Activated T-cell treated with anti-CD3 and anti-CD28 coated beads, Interleukin-2, amount 50 U/mL, for 48 hours (primary cell): ENCODE measurements around the gene NCOA7.

ENCODE experiments used
- DNase-seq, 2 experiments: peaks; one replicate each; pipeline ENCODE4 v3.0.0-alpha.2; 2020

NCOA7 gene

GRCh38 chr6:125816828-125817280 is 26.1 kb downstream of the NCOA7 start:
- no peak for DNase-seq

DNA sequence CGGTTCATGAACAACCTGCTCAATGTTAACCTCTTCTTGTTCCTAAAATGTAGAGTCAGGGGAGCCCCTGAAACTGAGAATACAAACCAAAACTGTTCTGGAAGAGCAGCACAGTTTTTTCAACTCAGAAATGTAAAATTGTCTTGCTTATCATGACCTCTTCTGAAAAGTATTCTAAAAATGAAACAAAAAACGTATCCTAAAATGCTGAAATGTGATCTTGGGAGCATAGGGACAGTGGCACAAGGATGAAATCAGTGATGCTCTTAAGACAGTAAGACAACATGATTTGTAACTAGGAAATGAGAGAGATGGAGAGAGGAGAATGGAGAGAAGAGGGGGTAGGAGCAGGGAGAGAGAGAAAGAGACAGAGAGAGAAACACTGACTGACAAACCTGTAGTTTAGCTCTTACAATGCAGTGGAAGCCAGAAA is 27.5 kb downstream of the NCOA7 start:
- DNase-seq: no peak

DNA sequence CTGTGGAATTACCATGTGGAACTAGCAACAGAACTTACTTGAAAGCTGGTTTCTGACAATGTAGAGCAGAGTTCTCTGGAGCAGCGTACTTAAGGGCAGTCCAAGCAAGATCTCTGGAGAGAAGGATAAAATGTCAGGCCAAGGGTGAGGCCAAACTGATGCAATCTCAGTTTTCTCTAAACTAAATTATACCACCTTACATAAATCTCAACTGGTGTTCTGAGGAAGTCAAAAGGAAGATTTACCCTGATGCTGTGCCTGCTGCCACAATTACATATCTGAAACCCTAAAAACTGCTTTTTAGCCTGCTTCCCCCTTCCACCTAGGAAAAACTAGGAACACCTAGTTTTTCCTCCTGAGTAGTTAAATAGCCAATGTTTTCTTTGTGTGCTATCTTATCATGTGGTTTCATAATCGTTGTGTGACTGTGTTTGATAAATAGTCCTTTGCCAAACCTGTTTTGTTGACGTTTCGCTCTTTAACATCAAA is 28.1 kb downstream of the NCOA7 start:
- no peak for DNase-seq

- DNase-seq: no peak
Observed at GRCh38 chr6:125819535-125820326, 29.0 kb downstream of the NCOA7 start.

DNA sequence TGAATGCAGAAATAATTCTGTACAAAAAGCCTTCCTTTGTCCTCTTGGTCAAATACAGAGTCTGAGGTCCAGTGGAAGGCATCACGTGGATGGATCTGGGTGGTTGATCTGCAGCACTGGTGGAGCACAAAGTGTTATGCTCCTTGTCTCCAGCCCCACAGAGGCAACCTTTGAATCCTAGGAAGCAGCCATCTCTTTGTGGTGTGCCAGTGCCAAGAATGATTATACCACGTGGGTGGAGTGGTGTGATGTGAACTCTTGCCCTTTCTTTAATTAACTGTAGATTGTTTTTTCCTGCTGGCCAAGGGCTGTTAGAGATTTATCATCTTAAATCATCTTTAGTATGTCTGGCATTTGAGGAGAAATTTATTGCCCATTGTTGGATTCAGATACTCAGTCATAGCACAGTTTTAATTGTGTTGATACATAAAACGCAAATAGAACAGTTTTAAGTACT is 31.1 kb downstream of the NCOA7 start:
- no peak for DNase-seq

DNA sequence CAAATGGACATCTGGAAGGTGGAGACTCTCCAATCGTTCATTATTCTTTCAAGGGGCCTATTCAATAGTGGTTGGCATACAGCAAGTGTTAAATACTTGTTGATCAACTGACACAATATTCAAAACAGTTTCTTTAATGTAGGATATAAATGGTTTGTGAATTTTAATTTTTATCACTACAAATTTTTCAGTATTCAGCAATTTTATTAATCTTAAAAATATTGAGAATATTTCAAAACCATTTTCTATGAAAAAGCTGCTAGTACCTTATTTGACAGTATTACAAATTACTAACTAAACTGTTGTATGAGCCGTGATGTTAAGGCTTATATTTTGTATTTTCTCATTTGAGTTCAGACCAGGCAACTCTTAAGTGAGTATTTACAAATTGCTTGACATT is 32.4 kb downstream of the NCOA7 start:
- no peak for DNase-seq

DNA sequence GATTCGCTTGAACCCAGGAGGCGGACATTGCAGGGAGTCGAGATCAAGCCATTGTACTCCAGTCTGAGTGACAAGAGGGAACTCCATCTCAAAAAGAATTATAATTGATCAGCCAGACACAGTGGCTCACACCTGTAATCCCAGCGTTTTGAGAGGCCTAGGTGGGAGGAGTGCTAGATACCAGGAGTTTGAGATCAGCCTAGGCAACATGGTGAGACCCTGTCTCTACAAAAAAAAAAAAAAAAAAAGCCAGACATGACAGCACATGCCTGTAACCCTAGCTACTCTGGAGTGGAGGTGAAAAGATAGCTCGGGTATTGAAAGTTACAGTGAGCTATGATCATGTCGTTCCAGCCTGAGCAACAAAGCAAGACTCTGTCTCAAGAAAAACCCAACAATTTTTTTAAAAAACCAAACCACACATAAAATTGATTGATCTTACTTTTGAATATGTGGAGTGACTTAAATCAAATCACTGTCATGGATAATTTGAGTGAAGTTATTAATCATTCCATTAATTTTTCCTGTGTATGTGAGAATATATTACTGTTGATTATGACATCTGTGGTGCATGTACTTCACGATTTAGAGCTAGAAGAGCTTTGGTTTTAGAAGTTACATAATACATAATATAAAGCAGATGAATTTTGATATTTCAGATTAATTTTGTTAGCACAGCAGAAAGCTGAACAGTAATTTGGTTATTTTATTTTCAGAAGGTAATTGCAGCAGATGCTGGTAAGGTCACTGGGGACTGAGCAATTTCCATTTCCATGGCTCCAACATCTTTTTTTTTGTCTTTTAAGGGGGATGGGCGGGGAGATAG is 34.4 kb downstream of the NCOA7 start:
- no peak for DNase-seq

GRCh38 chr6:125826695-125827463 is 36.1 kb downstream of the NCOA7 start:
- DNase-seq: no peak

DNA sequence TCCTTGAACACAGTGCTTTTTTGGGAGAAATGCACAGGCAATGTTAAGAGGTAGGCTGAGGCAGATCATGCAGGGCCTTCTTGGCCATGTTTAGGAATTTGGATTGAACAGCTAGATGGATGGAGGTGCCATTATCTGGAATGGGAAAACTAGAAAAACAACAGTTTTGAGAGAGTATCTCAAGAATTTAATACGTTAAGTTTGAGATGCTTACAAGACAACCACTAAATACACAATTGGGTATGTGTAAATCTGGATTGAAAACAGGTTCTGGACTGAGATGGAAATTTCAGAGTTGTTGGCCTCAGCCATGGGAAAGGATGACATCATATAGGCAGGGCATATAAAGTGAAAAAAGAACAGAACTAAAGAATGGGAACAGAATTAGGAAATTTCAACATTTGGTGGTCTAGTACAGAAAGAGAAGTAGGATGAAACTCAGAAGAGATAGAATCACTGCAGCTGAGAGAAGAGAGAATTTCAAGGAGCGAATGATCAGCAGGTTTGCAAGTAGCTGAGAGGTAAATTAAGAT is 37.1 kb downstream of the NCOA7 start:
- no peak for DNase-seq

DNA sequence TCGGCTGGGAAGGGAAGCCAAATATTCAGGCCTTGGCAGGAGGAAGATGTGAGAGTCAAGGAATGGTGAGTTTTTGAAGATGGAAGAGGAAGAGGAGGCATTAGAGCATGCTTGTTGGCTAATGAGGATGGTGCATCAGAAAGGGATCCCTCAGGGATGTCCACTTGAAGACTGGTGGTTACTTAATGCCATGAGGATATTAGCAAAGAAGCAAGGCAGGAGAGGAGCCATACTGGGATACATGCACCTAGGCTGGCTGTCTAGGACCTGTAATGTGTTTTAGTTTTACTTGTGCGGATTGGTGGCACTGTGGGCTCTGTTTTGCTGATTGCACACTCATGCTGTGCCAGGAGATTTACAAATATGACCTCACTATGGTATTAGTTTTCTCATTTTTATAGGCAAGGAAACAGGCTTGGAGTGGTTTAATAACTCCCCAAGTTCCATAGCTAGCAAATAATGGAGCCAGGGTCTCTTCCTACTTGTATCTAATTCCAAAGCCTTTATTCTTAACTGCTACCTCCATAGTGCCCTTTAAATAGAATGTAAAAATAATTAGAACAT is 37.8 kb downstream of the NCOA7 start:
- no peak for DNase-seq

DNA sequence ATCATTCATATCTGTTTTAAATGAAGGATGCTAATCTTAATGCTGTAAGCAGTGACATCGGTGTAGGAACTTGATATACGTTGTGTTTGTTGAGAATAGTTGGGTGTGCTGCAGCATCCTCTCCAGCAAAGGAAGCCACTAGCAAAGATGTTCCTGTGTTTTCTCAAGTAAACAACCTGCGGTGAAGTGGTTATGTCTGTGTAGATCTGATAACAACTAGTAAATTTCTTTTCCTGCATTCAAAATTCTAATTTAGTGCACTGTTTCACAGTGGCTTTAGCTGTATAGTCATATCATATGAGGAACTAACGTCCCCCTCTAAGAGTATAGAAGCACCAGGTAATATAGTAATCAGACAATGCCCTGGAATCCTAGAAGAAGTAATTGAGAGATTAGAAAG is 38.7 kb downstream of the NCOA7 start:
- DNase-seq: no peak

- DNase-seq: no peak
Observed at GRCh38 chr6:125831659-125832058, 40.9 kb downstream of the NCOA7 start.

DNA sequence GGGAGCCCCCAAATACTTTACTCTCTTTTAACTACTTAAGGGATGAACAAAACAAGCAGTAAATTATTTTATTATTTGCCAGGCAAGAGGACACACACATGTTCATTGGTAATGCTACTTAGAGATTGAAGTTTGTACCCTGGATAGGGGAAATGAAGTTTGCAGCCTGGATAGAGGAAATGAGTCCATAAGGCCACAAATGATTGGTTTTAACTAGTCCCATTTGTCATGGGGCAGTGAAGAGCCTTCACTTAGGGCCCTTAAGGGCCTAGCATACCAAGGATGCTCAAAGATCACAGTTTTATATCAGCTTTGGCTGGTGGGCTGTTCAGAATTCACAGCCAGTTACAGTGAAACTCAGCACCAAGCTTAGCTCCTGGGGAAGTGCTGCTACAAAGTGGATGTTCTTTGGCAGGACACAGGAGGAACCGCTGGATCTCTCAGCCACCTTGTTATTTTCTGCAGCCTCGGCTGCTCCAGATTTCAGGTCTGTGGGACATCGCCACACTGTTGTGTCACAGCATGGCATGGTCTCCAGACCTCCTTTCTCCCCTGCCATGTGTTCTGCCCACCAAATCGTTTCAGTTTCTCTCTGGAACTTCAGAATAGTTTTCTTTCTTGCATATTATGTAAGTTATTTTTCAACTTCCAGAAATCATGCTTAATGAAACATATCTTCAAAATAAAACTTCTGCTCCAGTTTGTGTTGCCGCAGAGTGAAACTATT is 41.8 kb downstream of the NCOA7 start:
- no peak for DNase-seq

DNA sequence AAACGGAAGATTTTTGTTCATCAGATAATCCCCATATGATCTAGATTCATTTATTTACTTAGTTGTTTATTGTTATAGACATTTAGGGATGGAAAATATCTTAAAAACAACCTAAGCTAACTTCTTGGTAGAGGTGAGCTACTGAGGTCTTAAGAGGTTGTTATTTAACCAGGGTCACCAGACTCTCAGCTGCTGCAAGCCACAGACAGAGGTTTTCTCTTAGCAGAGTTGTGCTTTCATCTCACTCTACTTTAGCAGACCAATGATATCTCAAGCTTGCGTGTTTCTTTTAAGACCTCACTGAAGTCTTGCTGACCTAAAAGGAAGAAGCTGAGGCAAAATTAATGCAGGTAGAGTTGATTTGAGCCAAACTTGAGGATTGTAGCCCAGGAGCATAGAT is 43.6 kb downstream of the NCOA7 start:
- no peak for DNase-seq

DNA sequence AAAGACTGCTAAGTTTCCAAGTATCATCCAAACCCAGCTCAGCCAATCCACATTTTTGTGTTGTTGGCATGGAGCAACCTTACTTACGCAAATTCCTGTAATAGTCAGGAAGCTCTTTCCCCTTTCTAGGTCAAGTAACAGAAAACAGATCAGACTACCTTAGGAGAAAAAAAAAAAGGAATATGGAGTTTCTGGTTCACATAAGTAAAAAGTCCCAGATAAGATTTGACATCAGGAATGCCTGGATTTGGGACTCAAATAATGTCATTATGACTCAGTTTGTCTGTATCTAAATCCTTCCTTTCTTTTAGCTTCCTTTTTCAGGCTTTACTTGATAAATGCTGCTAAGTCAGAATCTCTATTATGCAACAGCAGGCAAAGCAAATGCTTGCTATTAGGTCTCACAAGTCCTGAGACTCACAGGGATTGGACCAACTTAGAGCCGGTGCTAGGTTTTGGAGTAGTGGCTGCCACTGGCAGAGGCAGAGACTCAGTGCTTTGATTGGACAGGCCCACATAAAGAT is 44.5 kb downstream of the NCOA7 start:
- DNase-seq: no peak

- DNase-seq: no peak
Observed at GRCh38 chr6:125836466-125836865, 45.7 kb downstream of the NCOA7 start.

GRCh38 chr6:125839471-125839870 is 48.7 kb downstream of the NCOA7 start:
- DNase-seq: no peak

DNA sequence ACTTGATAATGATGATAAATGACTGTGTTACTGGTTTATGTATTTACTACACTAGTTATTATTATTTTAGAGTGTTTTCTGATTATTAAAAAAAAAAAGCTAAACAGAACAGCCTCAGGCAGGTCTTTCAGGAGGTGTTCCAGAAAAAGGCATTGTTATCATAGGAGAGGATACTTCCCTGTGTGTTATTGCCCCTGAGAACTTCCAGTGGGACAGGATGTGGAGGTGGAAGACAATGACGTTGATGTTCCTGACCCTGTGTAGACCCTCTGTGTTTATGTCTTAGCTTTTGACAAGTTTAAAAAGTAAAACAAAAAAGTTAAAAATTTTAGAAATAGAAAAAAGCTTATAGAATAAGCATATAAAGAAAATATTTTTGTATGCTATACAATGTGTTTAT is 49.1 kb downstream of the NCOA7 start:
- no peak for DNase-seq

GRCh38 chr6:125841356-125842090 is 50.8 kb downstream of the NCOA7 start:
- no peak for DNase-seq

DNA sequence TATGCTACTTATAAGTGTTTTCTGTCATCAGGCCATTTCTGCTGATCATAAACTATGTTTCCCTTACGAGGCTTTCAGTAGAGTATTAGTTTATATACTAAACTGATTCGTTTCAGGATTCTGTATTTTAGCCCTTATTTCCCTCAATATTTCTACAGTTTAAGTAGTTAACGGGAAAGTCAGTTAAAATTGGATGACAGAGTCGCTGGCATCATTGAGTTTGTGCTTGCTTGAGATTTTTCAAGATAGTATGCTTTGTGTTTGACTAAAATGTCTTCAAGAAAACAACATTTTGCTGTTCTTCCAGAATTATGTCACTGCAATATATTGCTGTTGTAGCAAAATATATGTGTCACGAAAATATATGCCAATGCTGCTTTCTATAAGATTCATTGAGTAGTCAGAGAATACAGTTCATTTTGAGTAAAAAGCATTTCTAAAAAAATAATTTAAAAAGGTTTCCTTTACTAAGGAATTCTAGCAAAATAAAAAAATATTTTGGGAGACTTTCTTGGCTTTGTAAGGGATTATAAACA is 51.4 kb downstream of the NCOA7 start:
- DNase-seq: no peak
